BE2C (cell line): ENCODE measurements around the gene PAQR7.

Experiments
- DNase-seq: peaks from one replicate; pipeline ENCODE4 v3.0.0-alpha.2; 2020
- H3K27me3 ChIP-seq: fragments of 250-450 bp; sonication (Bioruptor Pico); 2 replicates; pipeline ENCODE4 v1.5.1; 2020; ENCODE audit warnings: mild to moderate bottlenecking
- H3K36me3 ChIP-seq: fragments of 250-450 bp; sonication (Bioruptor Pico); 2 replicates; pipeline ENCODE4 v1.5.1; 2020; ENCODE audit warnings: mild to moderate bottlenecking
- H3K4me1 ChIP-seq: fragments of 250-450 bp; sonication (Bioruptor Pico); 2 replicates; pipeline ENCODE4 v1.5.1; 2020
- H3K4me3 ChIP-seq: 2 replicates; pipeline ENCODE4 v1.5.1; 2011; ENCODE audit warnings: low read depth, low read length
- H3K9me3 ChIP-seq: fragments of 250-450 bp; sonication (Bioruptor Pico); 2 replicates; pipeline ENCODE4 v1.5.1; 2020
- TF ChIP-seq, protein P1 (sequence below): IDR thresholded peaks from 2 replicates; pipeline ENCODE4 v1.5.1; 2012; ENCODE audit warnings: mild to moderate bottlenecking, low read depth, low read length

The PAQR7 gene

DNA sequence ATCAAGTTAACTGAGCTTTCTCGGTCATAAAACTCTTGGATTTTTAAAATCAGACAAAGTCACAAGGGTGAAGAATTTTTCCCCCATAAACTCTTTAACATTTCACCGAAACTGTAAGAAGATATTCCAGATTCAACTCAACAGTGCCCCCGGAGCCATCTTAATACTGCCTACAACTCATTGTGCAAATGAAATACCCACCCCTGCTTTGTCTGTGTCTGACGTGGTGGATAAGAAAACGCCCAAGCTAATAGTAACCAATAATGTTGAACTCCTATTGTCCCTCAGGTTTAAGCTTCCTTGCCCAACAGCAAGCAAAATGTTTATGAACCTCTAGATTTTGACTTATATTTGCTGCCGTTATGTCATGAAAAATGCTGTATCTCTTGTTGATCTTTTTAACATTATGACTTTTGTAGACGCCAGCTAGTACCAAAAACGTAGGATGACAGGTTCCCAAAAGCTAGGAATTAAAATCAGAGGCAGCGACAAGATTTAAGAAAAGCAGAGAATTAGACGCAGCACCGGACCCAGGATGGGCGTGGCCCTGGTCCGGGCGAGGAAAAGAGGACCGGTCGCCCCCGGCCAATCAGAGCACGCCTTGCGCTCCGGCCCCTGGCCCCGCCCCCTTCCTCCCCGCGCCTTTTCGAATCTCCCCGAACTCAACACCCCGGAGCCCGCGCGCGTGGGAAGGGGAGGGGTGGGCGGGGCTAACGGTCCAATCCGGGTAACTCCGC lies 29.6 kb upstream of the PAQR7 start:
- Histone ChIP-seq H3K4me1 (peaks cover 4% of the 10 kb centered on the region; the same call in 1 of the 2 replicates), H3K9me3 (no peaks in the 10 kb centered on the region), H3K27me3 (no peaks in the 10 kb centered on the region), H3K36me3 (peaks cover 26% of the 10 kb centered on the region), H3K4me3 (peak overlapping the region; percentile 88)
- TF ChIP-seq, protein P1, sequence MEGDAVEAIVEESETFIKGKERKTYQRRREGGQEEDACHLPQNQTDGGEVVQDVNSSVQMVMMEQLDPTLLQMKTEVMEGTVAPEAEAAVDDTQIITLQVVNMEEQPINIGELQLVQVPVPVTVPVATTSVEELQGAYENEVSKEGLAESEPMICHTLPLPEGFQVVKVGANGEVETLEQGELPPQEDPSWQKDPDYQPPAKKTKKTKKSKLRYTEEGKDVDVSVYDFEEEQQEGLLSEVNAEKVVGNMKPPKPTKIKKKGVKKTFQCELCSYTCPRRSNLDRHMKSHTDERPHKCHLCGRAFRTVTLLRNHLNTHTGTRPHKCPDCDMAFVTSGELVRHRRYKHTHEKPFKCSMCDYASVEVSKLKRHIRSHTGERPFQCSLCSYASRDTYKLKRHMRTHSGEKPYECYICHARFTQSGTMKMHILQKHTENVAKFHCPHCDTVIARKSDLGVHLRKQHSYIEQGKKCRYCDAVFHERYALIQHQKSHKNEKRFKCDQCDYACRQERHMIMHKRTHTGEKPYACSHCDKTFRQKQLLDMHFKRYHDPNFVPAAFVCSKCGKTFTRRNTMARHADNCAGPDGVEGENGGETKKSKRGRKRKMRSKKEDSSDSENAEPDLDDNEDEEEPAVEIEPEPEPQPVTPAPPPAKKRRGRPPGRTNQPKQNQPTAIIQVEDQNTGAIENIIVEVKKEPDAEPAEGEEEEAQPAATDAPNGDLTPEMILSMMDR: no peak
- peak; percentile 94 for DNase-seq

DNA sequence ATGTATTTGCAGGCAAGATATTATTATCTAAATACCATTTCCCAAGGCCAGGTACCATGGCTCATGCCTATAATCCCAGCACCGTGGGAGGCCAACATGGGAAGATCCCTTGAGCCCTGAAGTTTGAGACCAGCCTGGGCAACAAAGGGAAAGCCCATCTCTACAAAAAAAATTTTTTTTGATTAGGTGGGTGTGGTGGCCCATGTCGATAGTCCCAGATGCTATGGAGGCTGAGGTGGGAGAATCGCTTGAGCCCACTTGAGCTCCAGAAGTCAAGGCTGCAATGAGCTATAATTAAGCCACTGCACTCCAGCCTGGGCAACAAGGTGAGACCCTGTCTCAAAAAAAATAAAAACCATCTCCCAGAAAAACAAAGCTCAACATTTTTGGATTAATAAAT lies 28.5 kb upstream of the PAQR7 start:
- Histone ChIP-seq H3K4me1 (peaks cover 4% of the 10 kb centered on the region; the same call in 1 of the 2 replicates), H3K27me3 (no peaks in the 10 kb centered on the region), H3K9me3 (no peaks in the 10 kb centered on the region), H3K36me3 (peaks cover 37% of the 10 kb centered on the region), H3K4me3 (peak overlapping the region; percentile 88)
- TF ChIP-seq, protein P1: no peak
- DNase-seq: no peak

DNA sequence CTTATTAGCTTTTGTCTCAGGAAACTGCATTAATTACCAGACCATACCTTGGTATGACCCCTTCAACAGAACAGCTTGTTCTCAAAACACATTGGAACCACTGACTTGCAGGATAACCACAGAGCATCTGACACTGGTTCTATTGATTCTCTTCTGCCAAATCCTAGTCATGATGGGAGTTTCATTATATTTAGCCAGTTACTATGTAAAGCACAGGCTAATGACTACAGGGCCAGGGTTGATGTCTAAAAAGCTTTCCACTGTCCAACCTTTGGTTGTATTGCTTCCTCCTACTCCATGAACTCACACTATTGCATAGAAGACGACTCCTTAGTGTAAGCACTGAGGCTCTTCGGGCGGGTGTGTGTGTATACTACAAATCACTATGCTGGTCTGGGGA lies 27.0 kb upstream of the PAQR7 start:
- H3K9me3 ChIP-seq: no peaks in the 10 kb centered on the region
- peaks cover 45% of the 10 kb centered on the region for H3K36me3 ChIP-seq
- peaks cover 4% of the 10 kb centered on the region; the same call in 1 of the 2 replicates for H3K4me1 ChIP-seq
- no peak for DNase-seq
- TF ChIP-seq, protein P1: no peak
- H3K4me3 ChIP-seq: no peak overlapping the region
- H3K27me3 ChIP-seq: no peaks in the 10 kb centered on the region

DNA sequence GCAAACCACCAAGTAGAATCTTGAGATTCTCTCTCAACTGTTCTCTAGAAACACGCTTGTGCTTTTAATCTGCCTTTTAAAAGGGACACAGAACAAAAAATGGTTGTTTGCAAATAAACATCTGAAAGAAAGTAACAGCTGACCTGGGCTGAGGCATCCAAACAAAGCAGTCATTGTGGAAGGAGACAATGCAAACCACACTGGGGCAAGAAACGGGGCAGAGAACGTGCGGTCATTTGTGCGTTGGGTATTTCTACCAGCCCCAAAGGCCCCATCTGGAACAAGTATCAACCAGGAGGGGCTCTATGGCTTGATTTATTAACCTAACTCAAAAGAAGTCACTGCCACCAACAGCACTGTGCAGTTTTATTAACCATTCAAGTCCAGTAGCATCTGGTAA lies 24.7 kb upstream of the PAQR7 start:
- no peak for DNase-seq
- Histone ChIP-seq H3K36me3 (peaks cover 45% of the 10 kb centered on the region), H3K4me1 (peaks cover 5% of the 10 kb centered on the region)

DNA sequence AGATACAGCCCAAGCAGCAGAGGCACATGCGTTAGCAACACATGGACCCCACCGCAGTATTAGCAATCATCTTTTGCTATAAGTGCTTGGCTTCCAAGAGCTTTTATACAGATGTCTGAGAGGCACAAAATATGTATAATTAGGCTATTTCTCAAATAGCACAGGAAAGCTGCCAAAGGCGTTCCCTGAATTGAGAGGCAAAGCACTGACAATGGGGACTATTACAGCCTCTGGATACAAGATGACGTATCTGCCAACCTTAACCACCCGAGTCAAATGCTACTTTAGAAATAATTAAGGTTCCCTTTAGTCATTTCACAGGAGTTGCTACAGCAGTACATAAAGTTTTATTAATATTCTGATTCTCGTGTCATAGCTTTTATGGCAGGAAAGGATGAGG lies 24.3 kb upstream of the PAQR7 start:
- TF ChIP-seq, protein P1: no peak
- Histone ChIP-seq H3K4me1 (peaks cover 5% of the 10 kb centered on the region), H3K27me3 (no peaks in the 10 kb centered on the region), H3K36me3 (peaks cover 45% of the 10 kb centered on the region), H3K9me3 (no peaks in the 10 kb centered on the region), H3K4me3 (no peak overlapping the region)
- DNase-seq: no peak

More for the DNA sequence above, 24.7 kb upstream of the PAQR7 start:
- Histone ChIP-seq H3K27me3 (no peaks in the 10 kb centered on the region), H3K4me3 (no peak overlapping the region), H3K9me3 (no peaks in the 10 kb centered on the region)
- TF ChIP-seq, protein P1: no peak

DNA sequence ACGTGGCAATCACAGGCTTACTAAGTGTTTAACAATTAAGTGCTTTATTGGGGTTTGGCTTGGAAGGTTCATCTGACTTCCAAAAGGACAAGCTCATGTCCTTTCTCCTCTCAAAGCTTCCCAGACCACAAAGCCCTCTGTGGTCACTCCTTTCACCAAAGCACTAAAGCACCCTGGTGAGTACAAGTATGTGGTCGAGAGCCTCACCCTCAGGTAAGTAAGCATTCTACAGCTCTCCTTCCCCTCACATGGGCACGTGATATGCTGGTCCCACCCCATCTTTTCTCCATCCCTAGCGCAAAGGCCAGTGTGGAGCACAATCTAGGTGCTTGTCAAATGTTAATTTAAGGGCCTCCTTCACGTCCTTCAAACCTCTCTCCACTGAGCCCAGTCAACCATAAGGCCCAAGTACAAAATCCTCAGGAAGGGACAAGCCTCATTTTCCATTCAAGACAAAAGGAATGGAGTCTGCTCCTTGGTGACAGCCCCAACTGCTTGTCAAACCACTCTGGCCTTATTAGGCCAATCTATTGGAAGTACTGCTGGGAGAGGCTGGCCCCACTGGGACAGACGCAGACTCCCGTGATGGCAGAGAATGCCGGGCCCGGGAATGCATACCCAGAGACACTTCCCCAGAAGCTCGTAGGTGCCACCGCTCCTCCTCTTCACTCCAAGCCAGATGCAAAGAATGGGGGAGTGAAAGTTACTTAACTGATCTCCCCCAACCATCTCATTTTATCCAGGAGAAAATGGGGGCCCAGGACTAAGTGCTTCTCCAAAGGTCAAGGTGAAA lies 22.9 kb upstream of the PAQR7 start:
- DNase-seq: no peak
- TF ChIP-seq, protein P1: no peak
- H3K27me3 ChIP-seq: no peaks in the 10 kb centered on the region
- no peak overlapping the region for H3K4me3 ChIP-seq
- peaks cover 5% of the 10 kb centered on the region for H3K4me1 ChIP-seq
- H3K9me3 ChIP-seq: no peaks in the 10 kb centered on the region
- H3K36me3 ChIP-seq: peaks cover 45% of the 10 kb centered on the region
